SK-N-MC (cell line): Measurements from ENCODE around the gene TBC1D22A.

Source experiments
- EZH2 ChIP-seq: fragments of 200-600 bp; sonication (generic); IDR thresholded peaks from one replicate; pipeline ENCODE4 v1.6.1; 2017; ENCODE audit warnings: antibody characterized with exemption
- POLR2AphosphoS5 ChIP-seq: IDR thresholded peaks from 2 replicates; pipeline ENCODE4 v1.6.1; 2012; ENCODE audit warnings: mild to moderate bottlenecking, low read depth, low read length, borderline replicate concordance

DNA sequence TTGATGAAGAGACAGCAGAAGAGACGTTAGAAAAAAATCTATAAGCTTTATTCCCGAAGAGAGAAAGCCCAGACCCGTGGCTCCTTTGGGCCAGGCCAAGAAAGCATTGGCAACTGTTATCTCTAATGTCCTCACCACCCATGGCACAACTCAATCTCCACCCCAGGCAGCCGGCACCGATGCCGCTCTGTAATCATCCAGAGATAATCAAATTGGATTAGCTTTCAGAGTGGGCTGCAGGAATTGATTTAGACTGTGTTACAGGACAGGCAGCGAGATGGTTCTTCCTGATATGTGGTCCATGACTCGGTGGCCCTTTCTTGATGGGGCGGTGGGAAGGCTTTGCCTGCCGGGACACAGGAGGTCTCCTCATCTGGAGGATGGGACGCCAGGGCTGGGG lies 383.9 kb downstream of the TBC1D22A start:
- TF ChIP-seq POLR2AphosphoS5 = no peak
- TF ChIP-seq EZH2 = no peak
